Keratinocyte (primary cell): ENCODE data around the gene FIBP.

Source experiments
- CTCF ChIP-seq, 3 experiments: IDR thresholded peaks in 1 of 3; conservative IDR thresholded peaks in 1 of 3; optimal IDR thresholded peaks in 1 of 3; 2 replicates in 2 of 3; 3 replicates in 1 of 3; pipeline versions ENCODE3 to v1.5.1; 2011; ENCODE audit warnings: low read length in 3 of 3, mild to moderate bottlenecking in 3 of 3, moderate library complexity in 2 of 3, control low read depth in 1 of 3, inconsistent platforms in 1 of 3; ENCODE audit not compliant: insufficient read depth in 2 of 3; ENCODE audit errors: extremely low read depth in 1 of 3
- EZH2 ChIP-seq: IDR thresholded peaks from one replicate; pipeline ENCODE4 v1.6.1; 2012; ENCODE audit warnings: inconsistent platforms, mild to moderate bottlenecking, low read length, moderate library complexity

GRCh38 chr11:65842144-65842543 is 46.1 kb downstream of the FIBP start:
- TF ChIP-seq CTCF (optimal IDR thresholded peaks at IDR 0.05 in 1 of 3, IDR thresholded peaks at IDR 0.05 in 1 of 3, conservative IDR thresholded peaks at IDR 0.05 in 1 of 3; ENCODE audit: extremely low read depth in 1 of 3, insufficient read depth in 2 of 3, low read length in 3 of 3) (no peak), EZH2 (no peak)
